Liver (tissue), 9 donors: ENCODE measurements around the gene GLB1L2. TPM values are rescaled to one million over a fixed set of nuclear protein-coding genes. Genes with fewer than 3 reads are reported as not detected.

ENCODE experiments used
- DNase-seq: peaks from one replicate; pipeline ENCODE4 v3.0.0-alpha.2; 2017; ENCODE audit warnings: low spot score
- H3K27ac ChIP-seq, 2 donors: one replicate each; pipeline ENCODE4 v1.7.0; 2013; ENCODE audit warnings: inconsistent platforms in 2 of 2, low read length in 2 of 2, control low read depth in 1 of 2, low read depth in 1 of 2, mild to moderate bottlenecking in 1 of 2
- H3K27me3 ChIP-seq, 4 donors: one replicate each; pipeline versions ENCODE4 v1.6.1 to v1.7.0; 2013; ENCODE audit warnings: low read length in 3 of 4, inconsistent platforms in 1 of 4, mild to moderate bottlenecking in 1 of 4, moderate library complexity in 1 of 4; ENCODE audit not compliant: control insufficient read depth in 4 of 4, insufficient read depth in 4 of 4
- H3K36me3 ChIP-seq, 4 donors: one replicate each; pipeline versions ENCODE4 v1.6.1 to v1.7.0; 2013; ENCODE audit warnings: low read length in 3 of 4, mild to moderate bottlenecking in 3 of 4, low read depth in 1 of 4, moderate library complexity in 1 of 4; ENCODE audit not compliant: control insufficient read depth in 4 of 4, insufficient read depth in 3 of 4
- H3K4me1 ChIP-seq, 4 donors: one replicate each; pipeline versions ENCODE4 v1.6.1 to v1.7.0; 2013; ENCODE audit warnings: low read length in 3 of 4, mild to moderate bottlenecking in 3 of 4, moderate library complexity in 1 of 4; ENCODE audit not compliant: control insufficient read depth in 4 of 4, insufficient read depth in 4 of 4
- H3K4me3 ChIP-seq, 3 donors: one replicate each; pipeline versions ENCODE4 v1.6.1 to v1.7.0; 2013; ENCODE audit warnings: low read length in 3 of 3, control low read depth in 1 of 3, low read depth in 1 of 3, mild to moderate bottlenecking in 1 of 3
- H3K9ac ChIP-seq, 2 donors: one replicate each; pipeline ENCODE4 v1.7.0; 2013; ENCODE audit warnings: low read length in 2 of 2, mild to moderate bottlenecking in 2 of 2, moderate library complexity in 2 of 2, control low read depth in 1 of 2, low read depth in 1 of 2
- H3K9me3 ChIP-seq, 4 donors: one replicate each; pipeline versions ENCODE4 v1.6.1 to v1.7.0; 2013; ENCODE audit warnings: low read length in 3 of 4; ENCODE audit not compliant: control insufficient read depth in 4 of 4
- ATF3 ChIP-seq: IDR thresholded peaks from 2 replicates; pipeline ENCODE4 v1.6.1; 2016; ENCODE audit warnings: antibody characterized with exemption
- CTCF ChIP-seq: fragments of 150-350 bp; IDR thresholded peaks from 2 replicates; pipeline ENCODE4 v1.5.1; 2017; ENCODE audit warnings: improper control_type of control experiment, low read depth, low read length; ENCODE audit not compliant: missing input control
- EGR1 ChIP-seq, 2 donors: IDR thresholded peaks; 2 replicates each; pipeline ENCODE4 v1.6.1; 2016 to 2018; ENCODE audit warnings: antibody characterized with exemption in 2 of 2, low read depth in 2 of 2
- FOXA1 ChIP-seq: IDR thresholded peaks from 2 replicates; pipeline ENCODE4 v1.6.1; 2016; ENCODE audit warnings: antibody characterized with exemption
- GABPA ChIP-seq, 2 donors: IDR thresholded peaks in 1 of 2; conservative IDR thresholded peaks in 1 of 2; 2 replicates each; pipeline ENCODE4 v1.6.1; 2016; ENCODE audit warnings: antibody characterized with exemption in 2 of 2, mild to moderate bottlenecking in 1 of 2, moderate library complexity in 1 of 2
- JUND ChIP-seq, 2 donors: IDR thresholded peaks; 2 replicates each; pipeline ENCODE4 v1.6.1; 2016; ENCODE audit warnings: antibody characterized with exemption in 2 of 2
- MAX ChIP-seq: IDR thresholded peaks from 2 replicates; pipeline ENCODE4 v1.6.1; 2016; ENCODE audit warnings: antibody characterized with exemption
- NR2F2 ChIP-seq: IDR thresholded peaks from 2 replicates; pipeline ENCODE4 v1.6.1; 2016; ENCODE audit warnings: antibody characterized with exemption
- RAD21 ChIP-seq, 2 donors: IDR thresholded peaks; 2 replicates each; pipeline ENCODE4 v1.6.1; 2016; ENCODE audit warnings: antibody characterized with exemption in 2 of 2, mild to moderate bottlenecking in 2 of 2
- REST ChIP-seq: IDR thresholded peaks from 2 replicates; pipeline ENCODE4 v1.6.1; 2016; ENCODE audit warnings: antibody characterized with exemption, mild to moderate bottlenecking
- RXRA ChIP-seq, 2 donors: IDR thresholded peaks; 2 replicates each; pipeline ENCODE4 v1.6.1; 2017 to 2018; ENCODE audit warnings: antibody characterized with exemption in 2 of 2, mild to moderate bottlenecking in 1 of 2
- TAF1 ChIP-seq: conservative IDR thresholded peaks from 2 replicates; pipeline ENCODE4 v1.6.1; 2016; ENCODE audit warnings: antibody characterized with exemption, mild to moderate bottlenecking
- YY1 ChIP-seq: IDR thresholded peaks from 2 replicates; pipeline ENCODE4 v1.6.1; 2016; ENCODE audit warnings: antibody characterized with exemption, mild to moderate bottlenecking
- ZBTB33 ChIP-seq: IDR thresholded peaks from 2 replicates; pipeline ENCODE4 v1.6.1; 2016; ENCODE audit warnings: antibody characterized with exemption
- WGBS: extraction: QIAGEN DNeasy Blood & Tissue Kit; methylation state at CpG from one replicate; pipeline ENCODE4 v1.1.7; 2013; 5-methylcytosine and 5-hydroxymethylcytosine counted together
- polyA plus RNA-seq, 2 donors: library from polyadenylated mRNA; stranded (reverse) in 1 of 2; unstranded in 1 of 2; fragments of 200-250 nt in 1 of 2; fragments of >200 nt in 1 of 2; fragmentation: Nextera tagmentation in 1 of 2; extraction: Ambion mirVana in 1 of 2; gene quantifications; one replicate each; pipeline versions ENCODE4 v1.2.1 to v1.2.3, GENCODE V29; 2013 to 2015
- total RNA-seq, 2 donors: library from RNA; depleted of rRNA; stranded (reverse); fragments of >200 nt; gene quantifications; one replicate each; pipeline ENCODE4 v1.2.3, GENCODE V29; 2014
- donor health status: healthy.
- donor health status: healthy.
- donor health status: healthy.
- donor health status: healthy.
- donor health status: healthy.

Gene GLB1L2
- total and polyA plus RNA-seq, 4 donors: 0.23 to 0.50 (median 0.42) TPM

- WGBS: 92% methylated on average over 30 of the region's 30 CpGs
- Histone ChIP-seq H3K4me3 (no peak overlapping the region), H3K9ac (no peak overlapping the region), H3K36me3 (no peaks in the 10 kb centered on the region), H3K27ac (no peak overlapping the region), H3K4me1 (peaks cover 5 to 24% (median 15%) of the 10 kb centered on the region in 4 donors), H3K27me3 (no peaks in the 10 kb centered on the region), H3K9me3 (no peaks in the 10 kb centered on the region)
- DNase-seq: no peak
- TF ChIP-seq FOXA1 (no peak), NR2F2 (no peak), CTCF (no peak), YY1 (no peak), GABPA (IDR thresholded peaks at IDR 0.05 in 1 of 2, conservative IDR thresholded peaks at IDR 0.05 in 1 of 2) (no peak), ZBTB33 (no peak), RXRA (IDR thresholded peaks at IDR 0.05) (no peak), JUND (IDR thresholded peaks at IDR 0.05) (no peak), REST (no peak)
Measured at GRCh38 chr11:134404575-134405341, 73.0 kb downstream of the GLB1L2 start.

GRCh38 chr11:134405436-134405835, 73.6 kb downstream of the GLB1L2 start:
- H3K4me1 ChIP-seq: peaks cover 5 to 28% (median 15%) of the 10 kb centered on the region in 4 donors
- no peaks in the 10 kb centered on the region for H3K9me3 ChIP-seq
- H3K36me3 ChIP-seq: no peaks in the 10 kb centered on the region
- no peaks in the 10 kb centered on the region for H3K27me3 ChIP-seq
- 91% methylated on average over 8 of the region's 8 CpGs for WGBS
- no peak for DNase-seq
- H3K9ac ChIP-seq: no peak overlapping the region
- no peak overlapping the region for H3K27ac ChIP-seq
- H3K4me3 ChIP-seq: no peak overlapping the region
- TF ChIP-seq REST (no peak), ATF3 (no peak), YY1 (no peak), TAF1 (no peak), FOXA1 (no peak), JUND (IDR thresholded peaks at IDR 0.05) (no peak), ZBTB33 (no peak), EGR1 (IDR thresholded peaks at IDR 0.05; ENCODE audit: low read depth in 2 of 2) (no peak), GABPA (IDR thresholded peaks at IDR 0.05 in 1 of 2, conservative IDR thresholded peaks at IDR 0.05 in 1 of 2) (no peak), MAX (no peak), RAD21 (IDR thresholded peaks at IDR 0.05) (no peak)
